NCI-H510A treated with DMSO at 0.1 percent for 48 hours (cell line): Measurements from ENCODE around the gene SLC25A25.

Experiments used
- DNase-seq: peaks from one replicate; lab custom pipeline; 2025; lab: John Stamatoyannopoulos, UW

SLC25A25 gene

GRCh38 chr9:128096616-128097536 is 28.8 kb downstream of the SLC25A25 start:
- DNase-seq = no peak

- DNase-seq = no peak
These were observed 29.7 kb downstream of the SLC25A25 start for GRCh38 chr9:128097543-128098296.

DNA sequence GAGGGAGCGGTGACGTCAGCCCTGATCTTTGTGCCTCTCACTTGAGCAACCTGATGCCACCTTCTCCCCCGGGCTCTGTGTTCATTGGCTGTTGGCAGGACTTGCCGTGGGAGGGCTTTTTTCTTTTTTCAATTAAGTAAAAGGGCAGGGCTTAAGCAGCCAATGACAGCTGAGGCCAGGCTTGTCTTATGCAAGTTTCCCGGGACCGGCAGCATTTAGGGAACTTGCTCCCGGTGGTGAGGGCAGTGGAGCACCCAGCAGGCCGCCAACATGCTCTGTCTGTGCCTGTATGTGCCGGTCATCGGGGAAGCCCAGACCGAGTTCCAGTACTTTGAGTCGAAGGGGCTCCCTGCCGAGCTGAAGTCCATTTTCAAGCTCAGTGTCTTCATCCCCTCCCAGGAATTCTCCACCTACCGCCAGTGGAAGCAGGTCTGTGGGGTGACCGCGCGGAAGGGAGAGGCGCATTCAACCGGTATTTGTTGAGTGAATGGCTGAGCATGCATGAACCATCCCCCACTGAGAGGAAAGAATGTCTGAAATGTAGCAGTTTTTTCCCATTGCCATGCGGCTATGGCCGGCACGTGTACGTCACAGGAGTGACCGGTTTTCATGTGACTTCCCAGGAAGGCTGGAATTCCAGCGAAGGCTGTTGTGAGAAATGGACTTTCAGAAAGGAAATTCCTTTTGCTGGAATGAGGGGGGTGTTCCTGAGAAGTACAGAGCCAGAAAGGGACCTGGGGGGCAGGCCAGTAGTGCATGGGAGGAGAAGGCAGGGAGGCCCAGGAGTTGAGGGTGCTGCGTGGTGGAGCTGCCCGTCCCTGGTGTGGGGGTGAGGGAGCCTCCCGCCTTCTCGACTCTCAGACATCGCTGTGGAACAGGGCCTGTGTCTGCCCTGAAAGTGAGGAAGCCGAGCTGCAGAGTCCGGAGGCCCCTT is 30.5 kb downstream of the SLC25A25 start:
- peak; percentile 98 for DNase-seq

- no peak for DNase-seq
These were observed 31.3 kb downstream of the SLC25A25 start for GRCh38 chr9:128099231-128099931.

- DNase-seq = no peak
These were observed 32.0 kb downstream of the SLC25A25 start for GRCh38 chr9:128099932-128100491.

DNA sequence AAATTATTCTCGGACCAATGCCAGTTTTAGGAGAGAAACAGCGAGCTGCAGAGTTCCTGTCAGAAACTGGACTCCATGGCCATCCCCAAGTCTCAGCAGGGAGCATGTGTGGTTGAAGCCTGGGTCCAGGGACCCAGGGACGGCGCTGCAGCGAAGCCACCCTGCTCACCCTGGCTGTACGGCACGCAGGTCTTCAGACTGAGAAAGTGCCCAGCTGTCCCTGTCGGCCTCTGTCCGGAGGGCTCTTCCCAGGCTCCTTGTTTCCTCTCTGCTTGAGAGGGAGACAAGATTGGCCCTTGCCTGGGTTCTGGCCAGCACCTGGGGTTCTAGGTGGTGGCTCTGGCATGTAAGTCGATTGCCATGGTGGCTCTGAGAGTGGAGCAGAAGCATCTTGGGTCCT is 32.5 kb downstream of the SLC25A25 start:
- DNase-seq = no peak

- DNase-seq = no peak
These were observed 33.2 kb downstream of the SLC25A25 start for GRCh38 chr9:128101231-128101661.

GRCh38 chr9:128101690-128102089 is 33.7 kb downstream of the SLC25A25 start:
- no peak for DNase-seq

DNA sequence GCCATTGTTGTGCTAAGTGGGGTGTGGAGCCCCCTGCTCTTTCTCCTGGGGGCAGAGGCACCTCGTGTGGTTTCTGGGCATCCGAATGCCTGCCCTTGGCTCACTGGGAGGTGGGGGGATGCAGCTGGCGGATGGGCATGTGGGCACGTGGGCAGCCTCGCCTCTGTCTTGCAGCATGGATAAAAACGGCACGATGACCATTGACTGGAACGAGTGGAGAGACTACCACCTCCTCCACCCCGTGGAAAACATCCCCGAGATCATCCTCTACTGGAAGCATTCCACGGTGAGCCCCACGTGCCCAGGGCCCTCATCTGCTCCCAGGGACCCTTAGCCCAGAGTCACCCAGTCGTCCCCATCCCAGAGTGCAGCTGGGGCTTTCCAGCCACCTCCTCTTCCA is 34.2 kb downstream of the SLC25A25 start:
- DNase-seq = no peak

GRCh38 chr9:128102861-128103588 is 35.0 kb downstream of the SLC25A25 start:
- no peak for DNase-seq

DNA sequence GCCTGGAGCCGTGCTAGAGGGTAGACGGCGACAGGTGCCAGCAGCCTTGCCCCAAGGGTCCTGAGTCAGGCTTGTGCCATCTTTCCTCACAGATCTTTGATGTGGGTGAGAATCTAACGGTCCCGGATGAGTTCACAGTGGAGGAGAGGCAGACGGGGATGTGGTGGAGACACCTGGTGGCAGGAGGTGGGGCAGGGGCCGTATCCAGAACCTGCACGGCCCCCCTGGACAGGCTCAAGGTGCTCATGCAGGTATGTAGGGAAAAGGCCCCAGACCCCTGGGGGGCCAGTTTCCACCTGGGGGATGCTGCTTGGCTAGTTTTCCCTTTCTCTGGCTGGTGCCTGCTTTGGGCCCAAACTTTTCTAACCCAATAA is 35.5 kb downstream of the SLC25A25 start:
- no peak for DNase-seq

DNA sequence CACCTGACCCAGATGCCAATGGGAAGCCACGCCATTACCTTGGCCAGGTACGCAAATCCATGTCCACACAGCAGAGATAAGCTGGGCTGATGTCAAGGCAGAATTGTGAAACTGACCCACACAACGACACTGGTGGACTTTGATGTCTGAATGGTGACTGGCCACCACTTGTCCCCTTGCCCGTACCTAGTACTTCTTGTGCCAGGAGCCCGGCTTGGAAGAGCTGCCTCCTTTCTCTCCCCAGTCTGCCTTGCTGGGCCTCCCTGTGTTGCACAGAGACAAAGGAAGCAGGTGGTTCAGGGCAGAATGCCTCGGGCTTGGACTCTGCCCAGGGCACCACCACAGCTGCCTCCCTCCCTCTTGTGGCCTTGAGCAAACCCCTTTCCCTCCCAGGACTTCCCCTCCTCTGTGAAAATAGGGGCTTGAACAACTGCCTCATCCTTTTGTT is 36.2 kb downstream of the SLC25A25 start:
- no peak for DNase-seq

DNA sequence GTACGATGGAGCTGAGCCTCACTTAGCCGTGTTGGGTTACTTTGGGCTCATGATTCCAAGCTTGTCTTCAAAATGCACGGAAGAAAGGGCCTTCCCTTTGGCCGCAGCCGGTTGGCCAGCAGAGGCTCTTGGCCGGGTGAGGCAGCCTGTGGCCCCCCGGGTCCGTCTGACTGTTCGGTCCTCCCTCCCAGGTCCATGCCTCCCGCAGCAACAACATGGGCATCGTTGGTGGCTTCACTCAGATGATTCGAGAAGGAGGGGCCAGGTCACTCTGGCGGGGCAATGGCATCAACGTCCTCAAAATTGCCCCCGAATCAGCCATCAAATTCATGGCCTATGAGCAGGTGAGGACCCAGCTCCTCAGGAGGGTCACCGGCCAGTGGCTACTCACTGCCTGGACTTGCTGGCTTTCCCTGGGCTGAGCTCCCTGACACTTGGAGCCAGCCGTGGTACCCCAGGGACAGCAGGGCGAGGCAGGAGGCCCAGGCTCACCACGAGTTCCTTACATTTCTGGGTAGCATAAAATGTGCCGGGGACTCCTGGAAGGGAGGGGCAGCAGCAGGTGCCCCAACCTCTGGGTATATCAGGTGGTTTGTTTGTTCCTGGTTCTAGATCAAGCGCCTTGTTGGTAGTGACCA is 37.6 kb downstream of the SLC25A25 start:
- DNase-seq = no peak

- DNase-seq = no peak
These were observed 38.3 kb downstream of the SLC25A25 start for GRCh38 chr9:128106181-128106939.

DNA sequence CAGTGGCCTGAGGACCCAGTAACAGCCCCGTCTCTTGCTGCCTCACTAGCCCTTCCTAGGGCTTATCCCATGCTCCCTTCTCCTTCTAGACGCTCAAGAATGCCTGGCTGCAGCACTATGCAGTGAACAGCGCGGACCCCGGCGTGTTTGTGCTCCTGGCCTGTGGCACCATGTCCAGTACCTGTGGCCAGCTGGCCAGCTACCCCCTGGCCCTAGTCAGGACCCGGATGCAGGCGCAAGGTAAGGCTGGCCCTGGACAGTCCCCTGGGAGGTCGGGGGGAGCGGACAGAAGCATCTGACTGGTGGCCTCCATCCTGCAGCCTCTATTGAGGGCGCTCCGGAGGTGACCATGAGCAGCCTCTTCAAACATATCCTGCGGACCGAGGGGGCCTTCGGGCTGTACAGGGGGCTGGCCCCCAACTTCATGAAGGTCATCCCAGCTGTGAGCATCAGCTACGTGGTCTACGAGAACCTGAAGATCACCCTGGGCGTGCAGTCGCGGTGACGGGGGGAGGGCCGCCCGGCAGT is 39.0 kb downstream of the SLC25A25 start:
- DNase-seq = no peak

DNA sequence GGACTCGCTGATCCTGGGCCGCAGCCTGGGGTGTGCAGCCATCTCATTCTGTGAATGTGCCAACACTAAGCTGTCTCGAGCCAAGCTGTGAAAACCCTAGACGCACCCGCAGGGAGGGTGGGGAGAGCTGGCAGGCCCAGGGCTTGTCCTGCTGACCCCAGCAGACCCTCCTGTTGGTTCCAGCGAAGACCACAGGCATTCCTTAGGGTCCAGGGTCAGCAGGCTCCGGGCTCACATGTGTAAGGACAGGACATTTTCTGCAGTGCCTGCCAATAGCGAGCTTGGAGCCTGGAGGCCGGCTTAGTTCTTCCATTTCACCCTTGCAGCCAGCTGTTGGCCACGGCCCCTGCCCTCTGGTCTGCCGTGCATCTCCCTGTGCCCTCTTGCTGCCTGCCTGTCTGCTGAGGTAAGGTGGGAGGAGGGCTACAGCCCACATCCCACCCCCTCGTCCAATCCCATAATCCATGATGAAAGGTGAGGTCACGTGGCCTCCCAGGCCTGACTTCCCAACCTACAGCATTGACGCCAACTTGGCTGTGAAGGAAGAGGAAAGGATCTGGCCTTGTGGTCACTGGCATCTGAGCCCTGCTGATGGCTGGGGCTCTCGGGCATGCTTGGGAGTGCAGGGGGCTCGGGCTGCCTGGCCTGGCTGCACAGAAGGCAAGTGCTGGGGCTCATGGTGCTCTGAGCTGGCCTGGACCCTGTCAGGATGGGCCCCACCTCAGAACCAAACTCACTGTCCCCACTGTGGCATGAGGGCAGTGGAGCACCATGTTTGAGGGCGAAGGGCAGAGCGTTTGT is 39.6 kb downstream of the SLC25A25 start:
- no peak for DNase-seq

- DNase-seq = no peak
These were observed 40.4 kb downstream of the SLC25A25 start for GRCh38 chr9:128108269-128109049.
